ENCODE measurements around the gene GPN2.

Gene GPN2

DNA sequence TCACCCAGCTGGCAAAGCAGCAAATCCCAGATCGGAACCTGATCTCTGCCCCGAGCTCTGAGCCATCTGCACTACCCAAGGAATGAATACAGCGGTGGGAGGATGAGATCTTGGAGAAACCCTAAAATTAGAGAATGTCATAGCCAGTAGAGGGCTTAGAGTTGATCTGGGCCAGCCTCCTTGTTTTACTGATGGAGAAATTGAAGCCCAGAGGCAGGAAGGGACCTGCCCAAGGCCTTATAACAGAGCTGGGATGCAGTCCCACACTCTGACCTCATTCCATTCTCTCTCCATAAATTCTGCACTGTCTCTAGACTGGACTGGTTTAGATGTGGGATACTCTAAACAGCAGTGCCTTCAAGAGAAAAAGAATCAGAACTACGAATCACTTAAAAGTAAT is 31.9 kb downstream of the GPN2 start:
- TF ChIP-seq, protein P1, sequence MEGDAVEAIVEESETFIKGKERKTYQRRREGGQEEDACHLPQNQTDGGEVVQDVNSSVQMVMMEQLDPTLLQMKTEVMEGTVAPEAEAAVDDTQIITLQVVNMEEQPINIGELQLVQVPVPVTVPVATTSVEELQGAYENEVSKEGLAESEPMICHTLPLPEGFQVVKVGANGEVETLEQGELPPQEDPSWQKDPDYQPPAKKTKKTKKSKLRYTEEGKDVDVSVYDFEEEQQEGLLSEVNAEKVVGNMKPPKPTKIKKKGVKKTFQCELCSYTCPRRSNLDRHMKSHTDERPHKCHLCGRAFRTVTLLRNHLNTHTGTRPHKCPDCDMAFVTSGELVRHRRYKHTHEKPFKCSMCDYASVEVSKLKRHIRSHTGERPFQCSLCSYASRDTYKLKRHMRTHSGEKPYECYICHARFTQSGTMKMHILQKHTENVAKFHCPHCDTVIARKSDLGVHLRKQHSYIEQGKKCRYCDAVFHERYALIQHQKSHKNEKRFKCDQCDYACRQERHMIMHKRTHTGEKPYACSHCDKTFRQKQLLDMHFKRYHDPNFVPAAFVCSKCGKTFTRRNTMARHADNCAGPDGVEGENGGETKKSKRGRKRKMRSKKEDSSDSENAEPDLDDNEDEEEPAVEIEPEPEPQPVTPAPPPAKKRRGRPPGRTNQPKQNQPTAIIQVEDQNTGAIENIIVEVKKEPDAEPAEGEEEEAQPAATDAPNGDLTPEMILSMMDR (IDR thresholded peaks at IDR 0.05): no peak

DNA sequence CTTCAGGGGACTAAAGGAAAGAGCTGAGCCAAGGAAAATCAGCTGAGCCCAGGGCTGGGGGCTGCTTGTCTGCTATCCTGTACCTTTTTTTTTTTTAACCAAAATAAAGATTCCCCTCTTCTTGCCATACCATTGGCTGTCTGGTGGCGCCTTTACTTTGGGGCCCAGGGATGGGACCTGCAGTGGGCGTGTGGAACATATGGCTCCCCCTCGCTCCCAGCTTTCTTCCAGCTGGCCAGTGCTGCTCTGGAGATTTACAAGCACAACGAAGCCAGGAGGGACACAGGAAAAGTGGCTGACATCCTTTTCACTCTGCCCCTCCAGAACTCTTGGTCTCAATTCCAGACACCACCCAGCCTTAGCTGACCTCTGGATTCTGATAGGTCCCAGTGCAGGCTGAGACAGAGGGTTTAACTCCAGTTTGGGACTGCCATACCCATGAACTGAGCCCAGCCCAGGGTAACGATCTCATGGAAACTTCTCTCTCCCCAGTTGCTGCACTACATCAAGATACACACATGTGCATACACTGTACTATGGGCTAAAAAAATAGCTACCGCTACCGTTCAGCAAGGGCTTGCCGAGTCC is 32.5 kb downstream of the GPN2 start:
- TF ChIP-seq, protein P1 (IDR thresholded peaks at IDR 0.05): no peak

DNA sequence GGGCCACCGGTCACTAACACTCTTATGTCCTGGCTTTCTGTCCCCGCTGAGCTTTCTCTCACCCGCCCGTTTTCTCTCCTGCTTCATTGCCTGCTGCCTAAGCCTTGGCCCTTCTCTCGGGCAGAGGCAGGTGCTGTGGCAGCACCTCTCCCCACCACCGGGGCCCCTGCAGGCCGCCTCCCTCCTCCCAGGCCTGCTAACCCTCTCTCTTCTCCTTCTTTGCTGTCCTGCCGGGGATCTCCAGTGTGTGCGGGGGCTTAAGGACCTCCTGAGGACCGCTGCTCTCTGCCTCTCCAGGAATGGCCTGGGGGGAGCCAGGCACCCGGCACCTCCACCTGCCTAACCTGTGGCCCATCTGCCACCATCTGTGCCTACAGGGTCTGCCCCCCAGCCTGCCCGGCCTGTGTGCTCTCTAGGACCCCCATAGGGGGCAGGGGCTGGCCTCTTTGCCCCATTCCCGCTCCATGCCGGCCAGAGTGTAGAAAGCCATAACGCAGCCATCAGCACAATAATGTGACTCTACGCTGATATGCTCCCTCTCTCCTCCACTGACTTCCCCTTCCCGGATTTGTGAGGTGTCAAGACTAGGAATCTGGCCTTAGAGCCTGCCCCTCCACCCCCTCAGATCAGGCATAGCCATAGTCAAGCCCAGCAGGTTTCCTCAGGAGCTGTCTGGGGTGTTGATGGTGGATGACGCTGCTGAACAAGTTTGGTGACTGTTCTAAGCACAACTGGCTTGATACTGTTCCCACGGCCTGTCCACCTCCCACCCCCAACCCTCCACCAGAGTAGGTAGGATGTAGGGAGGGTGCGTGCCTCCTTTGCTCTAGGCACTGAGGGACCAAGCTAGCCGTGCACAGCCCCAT is 33.2 kb downstream of the GPN2 start:
- TF ChIP-seq, protein P1 (IDR thresholded peaks at IDR 0.05): no peak

DNA sequence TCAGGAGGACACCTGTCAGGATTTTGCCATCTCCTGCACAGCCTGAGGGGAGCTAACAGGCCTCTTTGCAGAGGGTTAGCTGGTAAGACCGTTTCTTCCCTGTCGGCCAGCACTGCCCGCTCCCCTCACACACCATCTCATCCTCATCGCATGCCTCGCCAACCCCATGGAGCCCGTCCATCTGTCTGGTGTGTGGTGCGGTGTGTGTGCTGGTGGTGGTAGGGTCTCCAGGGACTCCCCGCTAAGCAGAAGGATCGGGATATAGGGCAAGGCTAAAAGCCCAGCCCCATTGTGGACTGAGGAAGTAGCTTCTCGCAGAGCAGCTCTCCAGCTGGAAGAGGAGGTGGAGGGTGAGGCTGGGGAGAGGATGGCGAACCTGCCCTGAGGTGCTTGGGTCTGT is 33.9 kb downstream of the GPN2 start:
- TF ChIP-seq, protein P1 (IDR thresholded peaks at IDR 0.05): no peak

DNA sequence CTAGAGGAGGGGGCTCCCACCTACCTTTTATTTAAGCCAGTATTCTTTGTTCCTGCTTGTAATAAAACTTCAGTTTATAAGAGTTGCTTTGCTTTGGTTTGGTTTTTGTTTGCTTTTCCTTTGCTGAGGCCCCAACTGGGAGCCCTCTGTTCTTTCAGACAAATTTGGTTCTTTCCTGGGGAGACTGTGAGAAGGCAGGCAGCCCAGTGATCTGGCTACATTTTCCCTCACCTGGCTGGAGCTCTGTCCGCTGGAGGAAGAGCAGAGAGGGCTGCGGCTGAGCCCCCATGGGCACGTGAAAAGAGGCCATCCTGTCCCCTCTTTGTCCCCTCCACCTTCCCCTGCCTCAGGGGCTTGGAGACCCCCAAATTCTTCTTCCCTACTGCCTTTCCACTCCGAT is 34.4 kb downstream of the GPN2 start:
- TF ChIP-seq, protein P1 (IDR thresholded peaks at IDR 0.05): no peak

DNA sequence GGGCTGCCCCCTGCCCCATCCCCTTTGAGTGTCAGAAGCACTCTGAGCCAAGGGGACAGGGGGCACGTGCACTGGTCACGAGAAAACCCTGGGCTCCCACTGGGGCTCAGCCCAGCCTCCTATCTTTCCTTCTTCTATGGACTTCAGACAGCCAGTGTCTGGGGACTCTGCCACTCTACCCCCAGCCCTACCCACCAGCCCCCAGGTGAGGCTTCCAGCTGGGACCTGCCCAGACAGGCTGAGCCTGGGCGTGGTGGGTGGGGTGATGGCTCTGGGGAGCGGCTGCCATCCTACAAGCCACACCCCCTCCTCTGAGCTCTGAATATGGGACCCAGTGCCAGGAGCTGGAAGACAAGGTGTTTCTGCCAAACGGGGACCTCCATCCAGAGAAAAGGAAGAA is 35.2 kb downstream of the GPN2 start:
- TF ChIP-seq, protein P1 (IDR thresholded peaks at IDR 0.05): no peak

DNA sequence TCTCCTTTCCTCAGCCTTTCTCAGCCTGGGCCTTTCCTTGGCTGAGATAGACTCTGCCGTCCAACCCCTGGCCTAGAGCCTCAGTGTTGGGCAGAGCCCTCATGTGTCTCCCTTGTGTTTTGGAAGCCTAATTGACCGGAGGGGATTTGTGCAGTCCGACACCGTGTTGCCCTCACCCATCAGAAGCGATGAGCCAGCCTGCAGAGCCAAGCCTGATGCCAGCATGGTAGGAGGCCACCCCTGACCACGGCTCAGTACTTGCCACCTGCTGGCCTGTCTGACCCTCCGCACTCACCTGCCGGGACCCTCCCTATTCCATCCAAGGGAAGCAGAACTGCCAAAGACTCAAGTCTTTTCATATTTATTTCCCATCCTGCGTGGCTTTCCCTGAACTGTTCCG is 36.5 kb downstream of the GPN2 start:
- TF ChIP-seq, protein P1 (IDR thresholded peaks at IDR 0.05): no peak
